Endothelial cell of umbilical vein (primary cell): ENCODE results near the gene SIPA1L3. TPM values are rescaled to one million over a fixed set of nuclear protein-coding genes. Genes with fewer than 3 reads are reported as not detected.

Experiments
- BruUV-seq: library from RNA; stranded (reverse); fragments of 400-500 nt; replicated peaks from 2 replicates; lab custom pipeline; 2021; lab: Mats Ljungman, UMichigan
- CTCF ChIA-PET: fragments of 300-600, 350-600 bp; sonication (Branson Sonifier 250); formaldehyde crosslinking; loops from one replicate; lab custom pipeline; 2021; ENCODE audit warnings: antibody characterized with exemption, inconsistent platforms; lab: Charles Lee
- POLR2A ChIA-PET: fragments of 300-600, 350-600 bp; sonication (Branson Sonifier 250); formaldehyde crosslinking; loops from one replicate; lab custom pipeline; 2021; ENCODE audit warnings: antibody characterized with exemption, inconsistent platforms; lab: Charles Lee
- DNase-seq: peaks from one replicate; pipeline ENCODE4 v3.0.0-alpha.2; 2011; ENCODE audit warnings: low read depth, low spot score
- FAIRE-seq: peaks from 2 replicates; lab custom pipeline; 2011; peaks lifted over from hg19 to GRCh38; lab: Jason Lieb, UNC
- H2AFZ ChIP-seq: 2 replicates; pipeline ENCODE4 v1.6.0; 2012; ENCODE audit warnings: low read depth, low read length, control low read depth, inconsistent platforms
- H3K27ac ChIP-seq: 2 replicates; pipeline ENCODE4 v1.5.1; 2011; ENCODE audit warnings: low read depth, mild to moderate bottlenecking, control low read depth, low read length, moderate library complexity; ENCODE audit not compliant: insufficient read depth
- H3K27me3 ChIP-seq, 2 experiments: 2 replicates each; pipeline versions ENCODE4 v1.6.0 to v1.6.1; 2011; ENCODE audit warnings: low read length in 2 of 2, mixed read lengths in 1 of 2; ENCODE audit not compliant: control insufficient read depth in 2 of 2, insufficient read depth in 2 of 2
- H3K36me3 ChIP-seq, 2 experiments: 2 replicates in 1 of 2; 3 replicates in 1 of 2; pipeline ENCODE4 v1.5.1; 2011; ENCODE audit warnings: low read length in 2 of 2, mild to moderate bottlenecking in 1 of 2, moderate library complexity in 1 of 2; ENCODE audit not compliant: control insufficient read depth in 2 of 2, insufficient read depth in 2 of 2; ENCODE audit errors: extremely low read depth in 1 of 2
- H3K4me1 ChIP-seq: 3 replicates; pipeline ENCODE4 v1.5.1; 2011; ENCODE audit warnings: mild to moderate bottlenecking, low read length; ENCODE audit not compliant: control insufficient read depth, insufficient read depth; ENCODE audit errors: extremely low read depth
- H3K4me2 ChIP-seq: 2 replicates; pipeline ENCODE4 v1.6.1; 2011; ENCODE audit warnings: low read length, control low read depth, mixed read lengths; ENCODE audit not compliant: insufficient read depth
- H3K4me3 ChIP-seq, 3 experiments: fragments of 200-600 bp in 1 of 3; sonication (generic), shearing (Covaris generic) in 1 of 3; replicated peaks in 1 of 3; 2 replicates each; pipeline ENCODE4 v1.5.1; 2011 to 2016; ENCODE audit warnings: control low read depth in 3 of 3, low read length in 3 of 3, mild to moderate bottlenecking in 2 of 3, inconsistent platforms in 1 of 3, low read depth in 1 of 3, moderate library complexity in 1 of 3; ENCODE audit not compliant: insufficient read depth in 1 of 3
- H3K79me2 ChIP-seq: 2 replicates; pipeline ENCODE4 v1.6.0; 2012; ENCODE audit warnings: low read length, inconsistent platforms; ENCODE audit not compliant: control insufficient read depth, insufficient read depth
- H3K9ac ChIP-seq: replicated peaks from 2 replicates; pipeline ENCODE3; 2011; ENCODE audit warnings: low read length, control low read depth; ENCODE audit not compliant: insufficient read depth; ENCODE audit errors: extremely low read depth
- H3K9me1 ChIP-seq: replicated peaks from 3 replicates; pipeline ENCODE4 v1.6.0; 2011; ENCODE audit warnings: mild to moderate bottlenecking, low read length; ENCODE audit not compliant: control insufficient read depth, insufficient read depth; ENCODE audit errors: extremely low read depth
- H3K9me3 ChIP-seq: replicated peaks from 2 replicates; pipeline ENCODE4 v1.5.1; 2012; ENCODE audit warnings: low read length, inconsistent platforms; ENCODE audit not compliant: control insufficient read depth, insufficient read depth
- H4K20me1 ChIP-seq: replicated peaks from 2 replicates; pipeline ENCODE3; 2011; ENCODE audit warnings: mild to moderate bottlenecking, low read length; ENCODE audit not compliant: control insufficient read depth, insufficient read depth; ENCODE audit errors: extremely low read depth
- EZH2 ChIP-seq: IDR thresholded peaks from 2 replicates; pipeline ENCODE4 v1.6.1; 2012; ENCODE audit warnings: borderline replicate concordance, low read depth, mild to moderate bottlenecking, moderate library complexity, low read length, inconsistent platforms; ENCODE audit not compliant: severe bottlenecking
- FOS ChIP-seq: IDR thresholded peaks from 2 replicates; pipeline ENCODE4 v1.6.1; 2011; ENCODE audit warnings: mild to moderate bottlenecking, low read length, moderate library complexity, borderline replicate concordance; ENCODE audit not compliant: insufficient read depth
- GATA2 ChIP-seq: IDR thresholded peaks from 2 replicates; pipeline ENCODE4 v1.7.0; 2011; ENCODE audit warnings: low read depth, mild to moderate bottlenecking, moderate library complexity, mixed read lengths, low read length; ENCODE audit not compliant: insufficient read length, insufficient read depth
- JUN ChIP-seq: IDR thresholded peaks from 2 replicates; pipeline ENCODE4 v1.6.1; 2011; ENCODE audit warnings: borderline replicate concordance, low read depth; ENCODE audit not compliant: insufficient read length, insufficient read depth
- MYC ChIP-seq: IDR thresholded peaks from one replicate; pipeline ENCODE4 v1.6.1; 2011; ENCODE audit warnings: mild to moderate bottlenecking, low read depth, low read length
- POLR2A ChIP-seq: IDR thresholded peaks from 2 replicates; pipeline ENCODE4 v1.6.1; 2012; ENCODE audit warnings: low read depth, mild to moderate bottlenecking, control low read depth, low read length
- POLR2AphosphoS5 ChIP-seq: IDR thresholded peaks from 2 replicates; pipeline ENCODE4 v1.6.1; 2012; ENCODE audit warnings: low read depth, mild to moderate bottlenecking, control low read depth, low read length, moderate library complexity; ENCODE audit not compliant: insufficient read depth
- dilution Hi-C: fragments of 300-500 bp; cut with MboI; formaldehyde crosslinking; loops from one replicate; pipeline ENCODE4 v1.15.0; 2019; ENCODE audit warnings: low sequenced_read_pairs; ENCODE audit not compliant: extremely low pct_ligation_motif_present
- intact Hi-C: fragments of 100-400 bp; cut with micrococcal nuclease; formaldehyde crosslinking; loops from one replicate; pipeline ENCODE4 v1.10.0; 2022
- polyA plus RNA-seq, 4 experiments: library from polyadenylated mRNA; depleted of rRNA in 3 of 4; stranded (reverse) in 3 of 4; unstranded in 1 of 4; fragments of >200 nt; gene quantifications; 2 replicates each; pipeline versions ENCODE4 v1.2.1 to v1.2.3, GENCODE V29; 2011 to 2012; ENCODE audit warnings: missing spikeins in 1 of 4
- total RNA-seq: library from RNA; stranded (reverse); gene quantifications from 2 replicates; pipeline ENCODE4 v1.2.3, GENCODE V29; 2021
- TF ChIP-seq, protein P1 (sequence below): IDR thresholded peaks from 2 replicates; pipeline ENCODE4 v1.6.1; 2011; ENCODE audit not compliant: insufficient read depth, insufficient read length
- TF ChIP-seq, protein P2 (sequence below), 2 donors: IDR thresholded peaks; 1 replicate in 1 of 2; 2 replicates in 1 of 2; pipeline ENCODE4 v1.5.1; 2011; ENCODE audit warnings: low read length in 2 of 2, mild to moderate bottlenecking in 2 of 2, moderate library complexity in 2 of 2, control low read depth in 1 of 2, inconsistent platforms in 1 of 2, low read depth in 1 of 2; ENCODE audit not compliant: insufficient read depth in 1 of 2; ENCODE audit errors: extremely low read depth in 1 of 2

Gene SIPA1L3
- total and polyA plus RNA-seq, 2 donors (not counting 3 experiments of a cell fraction or from before 2014, with no cell fraction given), result 14.2 to 47.2 TPM

DNA sequence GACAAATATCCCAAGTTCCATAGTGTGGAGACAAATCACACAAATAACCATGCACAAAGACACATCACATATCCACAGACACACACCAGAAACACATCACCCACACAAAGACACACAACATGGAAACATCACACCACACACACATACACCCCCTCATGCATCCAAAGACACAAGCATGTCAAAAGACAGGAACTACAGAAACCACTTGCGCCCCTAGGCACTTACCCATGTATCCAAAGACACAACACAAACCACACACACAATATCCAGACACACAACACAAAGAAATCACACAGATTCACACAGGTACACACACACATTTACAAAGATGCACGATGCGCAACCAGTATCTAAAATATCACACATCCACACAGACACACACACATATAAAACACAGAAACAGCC, 316.1 kb downstream of the SIPA1L3 start:
- BruUV-seq, result no TSS peak
- Histone ChIP-seq H3K9ac (no peak overlapping the region), H2AFZ (no peak overlapping the region), H3K4me3 (peak overlapping the region in 1 of 3 experiments; percentile 31), H3K4me1 (peaks cover 4% of the 10 kb centered on the region), H3K9me1 (no peaks in the 10 kb centered on the region), H3K79me2 (no peaks in the 10 kb centered on the region), H4K20me1 (no peaks in the 10 kb centered on the region), H3K27me3 (peaks cover 2 to 5% of the 10 kb centered on the region in 2 experiments), H3K9me3 (no peaks in the 10 kb centered on the region), H3K36me3 (no peaks in the 10 kb centered on the region), H3K27ac (no peak overlapping the region), H3K4me2 (no peak overlapping the region)
- FAIRE-seq, result peak; percentile 56
- intact Hi-C loops (loop anchor here (10.0 kb wide), 1 partner anchor 218 kb away; no protein-coding TSS in a partner anchor), dilution Hi-C loops (no loop called here)
- ChIA-PET POLR2A (no interaction called here), CTCF (no interaction called here)
- TF ChIP-seq GATA2, result no peak
- DNase-seq, result no peak

DNA sequence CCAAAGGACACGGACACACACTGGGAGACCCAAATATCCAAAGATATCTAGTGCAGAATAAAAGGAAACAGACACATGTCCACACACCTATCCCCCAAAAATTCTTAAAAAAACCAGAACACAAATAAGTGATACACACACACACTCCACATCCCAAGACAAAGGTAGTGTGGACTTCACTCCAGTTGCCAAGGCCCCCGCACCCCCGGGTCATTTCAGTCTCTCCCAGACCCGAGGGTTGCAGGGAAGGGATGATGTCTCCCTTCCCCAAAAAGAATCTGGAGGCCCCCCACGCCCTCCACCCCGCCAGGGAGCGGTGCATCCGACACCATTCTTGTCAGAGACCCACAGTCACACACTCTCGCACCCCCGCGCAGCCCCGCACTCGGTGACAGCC, 316.6 kb downstream of the SIPA1L3 start:
- no TSS peak for BruUV-seq
- peaks cover 2 to 5% of the 10 kb centered on the region in 2 experiments for H3K27me3 ChIP-seq
- H3K9me3 ChIP-seq, result no peaks in the 10 kb centered on the region
- no peak overlapping the region for H3K27ac ChIP-seq
- DNase-seq (no peak), FAIRE-seq (no peak)
- no peaks in the 10 kb centered on the region for H3K36me3 ChIP-seq
- no peaks in the 10 kb centered on the region for H4K20me1 ChIP-seq
- TF ChIP-seq POLR2A (no peak), JUN (no peak), POLR2AphosphoS5 (no peak), FOS (no peak), EZH2 (no peak), MYC (no peak), GATA2 (no peak)
- TF ChIP-seq, protein P1, sequence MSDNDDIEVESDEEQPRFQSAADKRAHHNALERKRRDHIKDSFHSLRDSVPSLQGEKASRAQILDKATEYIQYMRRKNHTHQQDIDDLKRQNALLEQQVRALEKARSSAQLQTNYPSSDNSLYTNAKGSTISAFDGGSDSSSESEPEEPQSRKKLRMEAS, result no peak
- TF ChIP-seq, protein P2, sequence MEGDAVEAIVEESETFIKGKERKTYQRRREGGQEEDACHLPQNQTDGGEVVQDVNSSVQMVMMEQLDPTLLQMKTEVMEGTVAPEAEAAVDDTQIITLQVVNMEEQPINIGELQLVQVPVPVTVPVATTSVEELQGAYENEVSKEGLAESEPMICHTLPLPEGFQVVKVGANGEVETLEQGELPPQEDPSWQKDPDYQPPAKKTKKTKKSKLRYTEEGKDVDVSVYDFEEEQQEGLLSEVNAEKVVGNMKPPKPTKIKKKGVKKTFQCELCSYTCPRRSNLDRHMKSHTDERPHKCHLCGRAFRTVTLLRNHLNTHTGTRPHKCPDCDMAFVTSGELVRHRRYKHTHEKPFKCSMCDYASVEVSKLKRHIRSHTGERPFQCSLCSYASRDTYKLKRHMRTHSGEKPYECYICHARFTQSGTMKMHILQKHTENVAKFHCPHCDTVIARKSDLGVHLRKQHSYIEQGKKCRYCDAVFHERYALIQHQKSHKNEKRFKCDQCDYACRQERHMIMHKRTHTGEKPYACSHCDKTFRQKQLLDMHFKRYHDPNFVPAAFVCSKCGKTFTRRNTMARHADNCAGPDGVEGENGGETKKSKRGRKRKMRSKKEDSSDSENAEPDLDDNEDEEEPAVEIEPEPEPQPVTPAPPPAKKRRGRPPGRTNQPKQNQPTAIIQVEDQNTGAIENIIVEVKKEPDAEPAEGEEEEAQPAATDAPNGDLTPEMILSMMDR (IDR thresholded peaks at IDR 0.05; ENCODE audit: extremely low read depth in 1 of 2, insufficient read depth in 1 of 2, low read depth in 1 of 2, low read length in 2 of 2), result no peak
- dilution Hi-C loops (no loop called here), intact Hi-C loops (loop anchor here (1.0 to 10.0 kb wide), 2 partner anchors 219 to 325 kb away; no protein-coding TSS in a partner anchor)
- CTCF ChIA-PET, result no interaction called here
- peak overlapping the region; percentile 6 to 60 (median 31) for H3K4me3 ChIP-seq
- H2AFZ ChIP-seq, result peak overlapping the region; percentile 53
- H3K4me1 ChIP-seq, result peaks cover 5% of the 10 kb centered on the region
- no peaks in the 10 kb centered on the region for H3K9me1 ChIP-seq
- no peaks in the 10 kb centered on the region for H3K79me2 ChIP-seq
- POLR2A ChIA-PET, result no interaction called here
- H3K9ac ChIP-seq, result no peak overlapping the region
- peak overlapping the region; percentile 61 for H3K4me2 ChIP-seq
